WTC11 (cell line): ENCODE measurements around the gene AP2S1. TPM values are rescaled to one million over a fixed set of nuclear protein-coding genes. Genes with fewer than 3 reads are reported as not detected.

Experiments used
- ATAC-seq: fragments of 200-7000 bp; cut with Tn5 transposase; 2 replicates; pipeline ENCODE4 v1.10.0; 2021; ENCODE audit warnings: mild to moderate bottlenecking, moderate library complexity
- CTCF ChIA-PET: fragments of 300-600 bp; sonication (Branson Sonifier 250); formaldehyde crosslinking; loops from one replicate; lab custom pipeline; 2021; ENCODE audit warnings: antibody characterized with exemption; lab: Charles Lee
- POLR2A ChIA-PET: fragments of 350-600 bp; sonication (Branson Sonifier 250); formaldehyde crosslinking; loops from one replicate; lab custom pipeline; 2021; ENCODE audit warnings: antibody characterized with exemption; lab: Charles Lee
- DNase-seq: peaks from one replicate; pipeline ENCODE4 v3.0.0; 2021; ENCODE audit warnings: low spot score
- H3K27ac Mint-ChIP-seq: 2 replicates; pipeline ENCODE4 v1.8.0; 2021; ENCODE audit warnings: mixed read lengths
- H3K27me3 Mint-ChIP-seq: 2 replicates; pipeline ENCODE4 v1.8.0; 2021; ENCODE audit warnings: low read depth, mild to moderate bottlenecking, moderate library complexity, mixed read lengths
- H3K36me3 Mint-ChIP-seq: 2 replicates; pipeline ENCODE4 v1.8.0; 2021; ENCODE audit warnings: mixed read lengths
- H3K4me1 Mint-ChIP-seq: 2 replicates; pipeline ENCODE4 v1.8.0; 2022; ENCODE audit warnings: mixed read lengths
- H3K4me3 Mint-ChIP-seq: 2 replicates; pipeline ENCODE4 v1.8.0; 2021; ENCODE audit warnings: mild to moderate bottlenecking, moderate library complexity, mixed read lengths
- H3K9me3 Mint-ChIP-seq: 2 replicates; pipeline ENCODE4 v1.8.0; 2021; ENCODE audit warnings: mixed read lengths
- CBFB ChIP-seq: sonication (generic); formaldehyde crosslinking; IDR thresholded peaks from 2 replicates; pipeline ENCODE4 v1.8.1; 2022; ENCODE audit warnings: mild to moderate bottlenecking, low read depth, missing genetic modification reagents
- E2F1 ChIP-seq: sonication (generic); formaldehyde crosslinking; IDR thresholded peaks from 2 replicates; pipeline ENCODE4 v1.8.0; 2022; ENCODE audit warnings: mild to moderate bottlenecking, missing genetic modification reagents
- ELF4 ChIP-seq: sonication (generic); formaldehyde crosslinking; IDR thresholded peaks from 2 replicates; pipeline ENCODE4 v1.8.1; 2022; ENCODE audit warnings: low read depth, mild to moderate bottlenecking, moderate library complexity, missing genetic modification reagents
- EMX1 ChIP-seq: fragments of 250-450 bp; sonication (Bioruptor Pico); IDR thresholded peaks from 2 replicates; pipeline ENCODE4 v1.8.0; 2021; ENCODE audit warnings: mild to moderate bottlenecking
- FOXP4 ChIP-seq: sonication (generic); formaldehyde crosslinking; IDR thresholded peaks from 2 replicates; pipeline ENCODE4 v1.8.0; 2022; ENCODE audit warnings: mild to moderate bottlenecking, missing genetic modification reagents
- IRF1 ChIP-seq: sonication (generic); formaldehyde crosslinking; IDR thresholded peaks from 2 replicates; pipeline ENCODE4 v1.8.0; 2023; ENCODE audit warnings: missing genetic modification reagents
- IRF2 ChIP-seq: sonication (generic); formaldehyde crosslinking; IDR thresholded peaks from 2 replicates; pipeline ENCODE4 v1.8.0; 2022; ENCODE audit warnings: low read depth, missing genetic modification reagents, borderline replicate concordance
- JAZF1 ChIP-seq: fragments of 250-450 bp; sonication (Bioruptor Pico); IDR thresholded peaks from 2 replicates; pipeline ENCODE4 v1.9.0; 2021; ENCODE audit warnings: moderate library complexity, mild to moderate bottlenecking, inconsistent platforms
- KAT7 ChIP-seq: sonication (generic); formaldehyde crosslinking; IDR thresholded peaks from 2 replicates; pipeline ENCODE4 v1.8.1; 2023; ENCODE audit warnings: missing genetic modification reagents, mild to moderate bottlenecking, borderline replicate concordance
- MXD4 ChIP-seq: fragments of 250-450 bp; sonication (Bioruptor Pico); IDR thresholded peaks from 2 replicates; pipeline ENCODE4 v1.8.0; 2021; ENCODE audit warnings: mild to moderate bottlenecking, moderate library complexity, borderline replicate concordance
- NFATC4 ChIP-seq: fragments of 250-450 bp; sonication (Bioruptor Pico); IDR thresholded peaks from 2 replicates; pipeline ENCODE4 v1.9.0; 2021; ENCODE audit warnings: mild to moderate bottlenecking
- RORB ChIP-seq: fragments of 250-450 bp; sonication (Bioruptor Pico); IDR thresholded peaks from 2 replicates; pipeline ENCODE4 v1.9.0; 2021; ENCODE audit warnings: mild to moderate bottlenecking
- STAT6 ChIP-seq: sonication (generic); formaldehyde crosslinking; conservative IDR thresholded peaks from 2 replicates; pipeline ENCODE4 v1.8.1; 2023; ENCODE audit warnings: mild to moderate bottlenecking, low read depth, missing genetic modification reagents, moderate library complexity
- TEAD1 ChIP-seq: sonication (generic); formaldehyde crosslinking; IDR thresholded peaks from 2 replicates; pipeline ENCODE4 v1.8.0; 2022; ENCODE audit warnings: mild to moderate bottlenecking, missing genetic modification reagents
- ZBTB21 ChIP-seq: sonication (generic); formaldehyde crosslinking; IDR thresholded peaks from 2 replicates; pipeline ENCODE4 v1.8.1; 2023; ENCODE audit warnings: mild to moderate bottlenecking, missing genetic modification reagents, borderline replicate concordance
- ZNF423 ChIP-seq: fragments of 250-450 bp; sonication (Bioruptor Pico); IDR thresholded peaks from 2 replicates; pipeline ENCODE4 v2.1.2; 2022; ENCODE audit warnings: mild to moderate bottlenecking, moderate library complexity
- total RNA-seq: library from RNA; stranded (reverse); gene quantifications from 3 replicates; pipeline ENCODE4 v1.2.3, GENCODE V29; 2021
- TF ChIP-seq, protein P1 (sequence below): sonication (generic); formaldehyde crosslinking; IDR thresholded peaks from 2 replicates; pipeline ENCODE4 v1.8.1; 2022; ENCODE audit warnings: low read depth, mild to moderate bottlenecking, moderate library complexity, missing genetic modification reagents, borderline replicate concordance
- TF ChIP-seq, protein P2 (sequence below): sonication (generic); formaldehyde crosslinking; IDR thresholded peaks from 2 replicates; pipeline ENCODE4 v1.8.1; 2022; ENCODE audit warnings: mild to moderate bottlenecking, moderate library complexity, missing genetic modification reagents

AP2S1 gene
- total RNA-seq, 1 experiment from 2014 or later: 249 TPM

DNA sequence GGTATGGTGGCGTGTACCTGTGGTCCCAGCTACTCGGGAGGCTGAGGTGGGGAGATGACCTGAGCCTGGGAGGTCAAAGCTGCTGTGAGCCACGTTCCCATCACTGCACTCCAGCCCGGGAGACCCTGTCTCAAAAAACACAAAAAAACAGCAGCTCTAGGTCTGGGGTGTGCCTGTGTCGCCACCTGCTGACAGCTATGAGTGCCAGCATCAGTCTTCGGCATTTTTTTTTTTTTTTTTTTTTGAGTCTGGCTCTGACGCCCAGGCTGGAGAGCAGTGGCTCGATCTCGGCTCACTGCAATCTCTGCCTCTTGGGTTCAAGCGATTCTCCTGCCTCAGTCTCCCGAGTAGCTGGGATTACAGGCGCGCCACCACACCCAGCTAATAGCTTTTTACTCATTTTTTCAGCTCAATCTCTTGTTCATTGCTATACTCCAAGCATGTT, 10.1 kb downstream of the AP2S1 start (continued):
- TF ChIP-seq IRF2 (CRISPR knock-in tag): no peak
- TF ChIP-seq ZBTB21 (CRISPR knock-in tag): no peak
- TF ChIP-seq TEAD1 (CRISPR knock-in tag): peak; percentile 54; the same call in 1 of the 2 replicates
- TF ChIP-seq MXD4: no peak
- no peak for TF ChIP-seq JAZF1

GRCh38 chr19:46839752-46840497, 10.7 kb downstream of the AP2S1 start:
- TF ChIP-seq ELF4 (no peak), CBFB (no peak), FOXP4 (no peak), E2F1 (CRISPR knock-in tag) (no peak), EMX1 (CRISPR knock-in tag) (0 out of 2 replicates have a peak, but pooled peaks have one; percentile 36), NFATC4 (CRISPR knock-in tag) (no peak)
- TF ChIP-seq, protein P1, sequence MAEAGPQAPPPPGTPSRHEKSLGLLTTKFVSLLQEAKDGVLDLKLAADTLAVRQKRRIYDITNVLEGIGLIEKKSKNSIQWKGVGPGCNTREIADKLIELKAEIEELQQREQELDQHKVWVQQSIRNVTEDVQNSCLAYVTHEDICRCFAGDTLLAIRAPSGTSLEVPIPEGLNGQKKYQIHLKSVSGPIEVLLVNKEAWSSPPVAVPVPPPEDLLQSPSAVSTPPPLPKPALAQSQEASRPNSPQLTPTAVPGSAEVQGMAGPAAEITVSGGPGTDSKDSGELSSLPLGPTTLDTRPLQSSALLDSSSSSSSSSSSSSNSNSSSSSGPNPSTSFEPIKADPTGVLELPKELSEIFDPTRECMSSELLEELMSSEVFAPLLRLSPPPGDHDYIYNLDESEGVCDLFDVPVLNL (CRISPR knock-in tag): no peak
- TF ChIP-seq, protein P2, sequence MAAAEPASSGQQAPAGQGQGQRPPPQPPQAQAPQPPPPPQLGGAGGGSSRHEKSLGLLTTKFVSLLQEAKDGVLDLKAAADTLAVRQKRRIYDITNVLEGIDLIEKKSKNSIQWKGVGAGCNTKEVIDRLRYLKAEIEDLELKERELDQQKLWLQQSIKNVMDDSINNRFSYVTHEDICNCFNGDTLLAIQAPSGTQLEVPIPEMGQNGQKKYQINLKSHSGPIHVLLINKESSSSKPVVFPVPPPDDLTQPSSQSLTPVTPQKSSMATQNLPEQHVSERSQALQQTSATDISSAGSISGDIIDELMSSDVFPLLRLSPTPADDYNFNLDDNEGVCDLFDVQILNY (CRISPR knock-in tag): no peak
- Mint-ChIP-seq H3K36me3 (peaks cover 28% of the 10 kb centered on the region), H3K27me3 (no peaks in the 10 kb centered on the region), H3K4me1 (no peaks in the 10 kb centered on the region), H3K27ac (peak overlapping the region; percentile 68), H3K9me3 (no peaks in the 10 kb centered on the region), H3K4me3 (no peak overlapping the region)
- no peak for ATAC-seq
- CTCF ChIA-PET: interaction anchor here (0.6 to 2.6 kb wide), 41 partner anchors 8 to 807 kb away, joined by 3 to 42 read pairs (median 5); partner anchors contain the start of genes AP2S1 and SLC1A5
- DNase-seq: no peak
- POLR2A ChIA-PET: interaction anchor here (0.6 to 1.2 kb wide), 9 partner anchors 21 to 241 kb away, joined by 3 to 11 read pairs (median 4); partner anchors contain the start of gene SLC1A5

DNA sequence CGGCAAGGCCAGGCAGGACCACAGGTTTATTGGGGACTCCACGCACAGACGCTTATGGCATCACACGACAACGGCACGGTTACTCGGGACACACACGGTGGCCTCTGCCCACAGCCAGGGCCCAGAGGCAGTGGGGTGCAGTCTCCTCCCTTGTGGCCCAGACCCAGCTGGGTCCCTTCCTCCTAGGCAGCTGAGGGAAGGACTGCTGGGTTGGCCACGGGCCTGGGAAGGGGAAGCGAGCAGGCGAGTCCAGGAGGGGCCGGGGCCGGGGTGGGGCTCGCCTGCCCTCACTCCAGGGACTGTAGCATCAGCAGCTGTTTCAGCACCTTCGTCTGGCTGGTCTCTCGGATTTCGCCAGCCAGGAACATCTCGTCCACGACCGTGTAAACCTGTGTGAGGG, 12.5 kb downstream of the AP2S1 start:
- H3K4me1 Mint-ChIP-seq: no peaks in the 10 kb centered on the region
- DNase-seq (no peak), ATAC-seq (no peak)
- H3K36me3 Mint-ChIP-seq: peaks cover 21% of the 10 kb centered on the region
- H3K9me3 Mint-ChIP-seq: no peaks in the 10 kb centered on the region
- no peak overlapping the region for H3K4me3 Mint-ChIP-seq
- ChIA-PET CTCF (interaction anchor here (2.6 kb wide), 1 partner anchor 80 kb away, joined by 33 read pairs; no protein-coding TSS in a partner anchor), POLR2A (no interaction called here)
- no peaks in the 10 kb centered on the region for H3K27me3 Mint-ChIP-seq
- H3K27ac Mint-ChIP-seq: no peak overlapping the region
- TF ChIP-seq KAT7 (CRISPR knock-in tag): no peak
- TF ChIP-seq IRF2 (CRISPR knock-in tag): no peak
- TF ChIP-seq, protein P1 (CRISPR knock-in tag): no peak
- no peak for TF ChIP-seq STAT6 (CRISPR knock-in tag)
- no peak for TF ChIP-seq RORB (CRISPR knock-in tag)
- TF ChIP-seq IRF1 (CRISPR knock-in tag): no peak
- TF ChIP-seq ZNF423 (CRISPR knock-in tag): no peak
- no peak for TF ChIP-seq NFATC4 (CRISPR knock-in tag)
